PFSK-1 (cell line): ENCODE data around the gene LZTS2.

Experiments
- REST ChIP-seq, 2 experiments: IDR thresholded peaks; 2 replicates each; pipeline versions ENCODE4 v1.6.1 to v1.8.0; 2011 to 2012; ENCODE audit warnings: low read depth in 2 of 2, low read length in 2 of 2, control low read depth in 1 of 2, inconsistent platforms in 1 of 2, mild to moderate bottlenecking in 1 of 2, moderate library complexity in 1 of 2; ENCODE audit not compliant: insufficient read depth in 1 of 2
- SIN3A ChIP-seq: IDR thresholded peaks from 2 replicates; pipeline ENCODE4 v1.6.1; 2012; ENCODE audit warnings: mild to moderate bottlenecking, low read length, moderate library complexity, borderline replicate concordance; ENCODE audit not compliant: insufficient read depth

- TF ChIP-seq REST (IDR thresholded peaks at IDR 0.05; ENCODE audit: insufficient read depth in 1 of 2, low read depth in 2 of 2, low read length in 2 of 2), result no peak
- TF ChIP-seq SIN3A, result no peak
These were observed 37.1 kb downstream of the LZTS2 start for GRCh38 chr10:101036726-101037125.
